Mammary epithelial cell (primary cell): ENCODE data around the gene ASB4.

Experiments used
- EZH2 ChIP-seq: IDR thresholded peaks from 2 replicates; pipeline ENCODE4 v1.6.1; 2012; ENCODE audit warnings: low read length, inconsistent platforms, borderline replicate concordance
- TF ChIP-seq, protein P1 (sequence below), 2 donors: IDR thresholded peaks in 1 of 2; conservative IDR thresholded peaks in 1 of 2; 2 replicates each; pipeline ENCODE4 v1.5.1; 2011 to 2012; ENCODE audit warnings: inconsistent platforms in 2 of 2, low read length in 2 of 2, mild to moderate bottlenecking in 2 of 2, control low read depth in 1 of 2, low read depth in 1 of 2; ENCODE audit not compliant: insufficient read depth in 1 of 2; ENCODE audit errors: extremely low read depth in 1 of 2

DNA sequence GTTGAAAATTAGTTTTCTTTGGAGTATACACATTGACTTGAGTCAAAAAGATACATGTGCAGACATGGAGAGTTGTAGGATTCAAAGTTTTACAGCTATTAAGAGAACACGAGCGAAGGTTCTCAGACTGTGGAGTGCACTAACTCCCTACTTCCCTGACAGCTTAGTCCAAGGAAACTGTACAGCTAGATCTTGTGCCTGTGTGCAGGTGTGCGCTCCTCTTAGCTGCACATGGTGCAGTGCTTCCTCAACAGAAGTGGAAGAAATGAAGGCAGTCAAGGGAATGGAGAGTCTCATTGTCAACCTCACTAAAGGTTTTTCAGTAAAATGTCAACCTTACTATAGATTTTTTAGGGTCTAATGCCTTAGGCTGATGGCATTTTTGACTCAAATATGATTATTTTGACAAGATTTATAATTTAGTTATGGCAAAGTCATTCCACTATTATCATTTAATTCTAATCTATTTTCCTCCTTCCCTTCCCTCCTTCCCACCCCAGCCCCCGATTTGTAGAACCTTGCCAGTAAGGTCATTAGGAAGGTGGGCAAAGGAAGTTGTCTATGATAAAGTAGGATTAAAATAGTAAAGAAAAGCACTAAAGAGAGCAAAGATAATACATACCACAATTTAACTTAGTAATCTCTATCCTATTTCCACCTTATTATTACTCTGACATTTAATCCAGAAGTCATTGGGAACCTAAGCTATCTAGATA, 97.0 kb downstream of the ASB4 start:
- TF ChIP-seq, protein P1, sequence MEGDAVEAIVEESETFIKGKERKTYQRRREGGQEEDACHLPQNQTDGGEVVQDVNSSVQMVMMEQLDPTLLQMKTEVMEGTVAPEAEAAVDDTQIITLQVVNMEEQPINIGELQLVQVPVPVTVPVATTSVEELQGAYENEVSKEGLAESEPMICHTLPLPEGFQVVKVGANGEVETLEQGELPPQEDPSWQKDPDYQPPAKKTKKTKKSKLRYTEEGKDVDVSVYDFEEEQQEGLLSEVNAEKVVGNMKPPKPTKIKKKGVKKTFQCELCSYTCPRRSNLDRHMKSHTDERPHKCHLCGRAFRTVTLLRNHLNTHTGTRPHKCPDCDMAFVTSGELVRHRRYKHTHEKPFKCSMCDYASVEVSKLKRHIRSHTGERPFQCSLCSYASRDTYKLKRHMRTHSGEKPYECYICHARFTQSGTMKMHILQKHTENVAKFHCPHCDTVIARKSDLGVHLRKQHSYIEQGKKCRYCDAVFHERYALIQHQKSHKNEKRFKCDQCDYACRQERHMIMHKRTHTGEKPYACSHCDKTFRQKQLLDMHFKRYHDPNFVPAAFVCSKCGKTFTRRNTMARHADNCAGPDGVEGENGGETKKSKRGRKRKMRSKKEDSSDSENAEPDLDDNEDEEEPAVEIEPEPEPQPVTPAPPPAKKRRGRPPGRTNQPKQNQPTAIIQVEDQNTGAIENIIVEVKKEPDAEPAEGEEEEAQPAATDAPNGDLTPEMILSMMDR (conservative IDR thresholded peaks at IDR 0.05 in 1 of 2, IDR thresholded peaks at IDR 0.05 in 1 of 2; ENCODE audit: extremely low read depth in 1 of 2, insufficient read depth in 1 of 2, low read depth in 1 of 2, low read length in 2 of 2) = no peak
- no peak for TF ChIP-seq EZH2
